RCC 7860 (cell line): ENCODE data around the gene EFCAB6.

Experiments used
- DNase-seq: peaks from one replicate; pipeline ENCODE4 v3.0.0-alpha.2; 2015; ENCODE audit warnings: low spot score
- FAIRE-seq: peaks from 2 replicates; lab custom pipeline; 2012; peaks lifted over from hg19 to GRCh38; lab: Jason Lieb, UNC

EFCAB6 gene

GRCh38 chr22:43534916-43535315 lies 277.2 kb downstream of the EFCAB6 start:
- FAIRE-seq, result no peak

GRCh38 chr22:43533656-43534428 lies 278.3 kb downstream of the EFCAB6 start:
- FAIRE-seq (no peak), DNase-seq (no peak)

More at GRCh38 chr22:43534916-43535315, 277.2 kb downstream of the EFCAB6 start:
- DNase-seq, result no peak

- DNase-seq, result no peak
- FAIRE-seq, result no peak
These were observed 279.0 kb downstream of the EFCAB6 start for GRCh38 chr22:43533156-43533530.

- no peak for FAIRE-seq
- no peak for DNase-seq
These were observed 279.6 kb downstream of the EFCAB6 start for GRCh38 chr22:43532301-43533155.

- no peak for DNase-seq
- FAIRE-seq, result no peak
These were observed 280.5 kb downstream of the EFCAB6 start for GRCh38 chr22:43531651-43532050.

- DNase-seq (no peak), FAIRE-seq (no peak)
These were observed 281.5 kb downstream of the EFCAB6 start for GRCh38 chr22:43530349-43531201.

GRCh38 chr22:43529934-43530333 lies 282.2 kb downstream of the EFCAB6 start:
- no peak for DNase-seq

GRCh38 chr22:43529461-43529860 lies 282.6 kb downstream of the EFCAB6 start:
- FAIRE-seq, result no peak
- no peak for DNase-seq

More at GRCh38 chr22:43529934-43530333, 282.2 kb downstream of the EFCAB6 start:
- no peak for FAIRE-seq

GRCh38 chr22:43528601-43529360 lies 283.3 kb downstream of the EFCAB6 start:
- FAIRE-seq (no peak), DNase-seq (no peak)

GRCh38 chr22:43526946-43527345 lies 285.2 kb downstream of the EFCAB6 start:
- no peak for DNase-seq
- no peak for FAIRE-seq

- DNase-seq (no peak), FAIRE-seq (no peak)
These were observed 285.9 kb downstream of the EFCAB6 start for GRCh38 chr22:43526117-43526655.

GRCh38 chr22:43521716-43522115 lies 290.4 kb downstream of the EFCAB6 start:
- FAIRE-seq, result no peak
- DNase-seq, result no peak

- DNase-seq (no peak), FAIRE-seq (no peak)
These were observed 291.5 kb downstream of the EFCAB6 start for GRCh38 chr22:43520632-43521039.

GRCh38 chr22:43516996-43517635 lies 295.0 kb downstream of the EFCAB6 start:
- FAIRE-seq (no peak), DNase-seq (no peak)

- DNase-seq, result no peak
- no peak for FAIRE-seq
These were observed 295.7 kb downstream of the EFCAB6 start for GRCh38 chr22:43516386-43516785.

GRCh38 chr22:43515902-43516301 lies 296.2 kb downstream of the EFCAB6 start:
- no peak for DNase-seq
- FAIRE-seq, result no peak

GRCh38 chr22:43515411-43515810 lies 296.7 kb downstream of the EFCAB6 start:
- no peak for FAIRE-seq
- no peak for DNase-seq

- DNase-seq, result no peak
- FAIRE-seq, result no peak
These were observed 297.5 kb downstream of the EFCAB6 start for GRCh38 chr22:43514476-43515157.

- DNase-seq (no peak), FAIRE-seq (no peak)
These were observed 299.8 kb downstream of the EFCAB6 start for GRCh38 chr22:43512279-43512678.
